NB4 (cell line): ENCODE measurements around the gene AMBRA1.
A peak's percentile ranks its signal among the peaks of the same experiment; 100 is the strongest.

Experiments used
- DNase-seq: peaks from one replicate; pipeline ENCODE4 v3.0.0; 2010; ENCODE audit warnings: low read depth
- H3K4me3 ChIP-seq: one replicate; pipeline ENCODE4 v1.5.1; 2011; ENCODE audit warnings: mild to moderate bottlenecking, low read depth, low read length, moderate library complexity
- CTCF ChIP-seq: IDR thresholded peaks from one replicate; pipeline ENCODE4 v1.5.1; 2012; ENCODE audit warnings: low read depth, low read length
- MAX ChIP-seq: IDR thresholded peaks from 2 replicates; pipeline ENCODE4 v1.6.1; 2011; ENCODE audit warnings: low read depth, low read length
- MYC ChIP-seq: IDR thresholded peaks from 2 replicates; pipeline ENCODE4 v1.6.1; 2011; ENCODE audit warnings: low read depth, low read length
- POLR2A ChIP-seq: IDR thresholded peaks from 2 replicates; pipeline ENCODE4 v1.6.1; 2011; ENCODE audit warnings: mild to moderate bottlenecking; ENCODE audit not compliant: insufficient read length; ENCODE audit errors: extremely low read depth

The AMBRA1 gene

DNA sequence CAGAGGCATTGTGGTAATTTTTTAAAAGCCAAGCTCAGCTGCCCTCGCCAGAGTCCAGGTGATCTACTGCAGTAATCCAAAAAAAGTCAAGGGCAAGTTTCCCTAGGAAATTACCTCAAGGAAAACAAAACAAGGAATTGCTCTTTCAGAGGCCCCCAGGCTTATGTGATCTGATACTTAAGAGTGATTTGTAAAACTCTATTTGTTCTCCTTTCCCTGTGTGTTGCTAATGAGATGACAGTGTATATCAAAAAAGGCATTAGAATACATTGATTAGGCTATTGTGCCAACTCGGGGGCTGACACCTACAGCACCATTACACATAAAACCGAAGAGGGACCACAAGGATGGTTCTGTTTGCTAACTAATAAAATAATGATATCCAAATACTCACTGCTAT is 157.7 kb downstream of the AMBRA1 start:
- no peak for DNase-seq
- no peak overlapping the region for H3K4me3 ChIP-seq

DNA sequence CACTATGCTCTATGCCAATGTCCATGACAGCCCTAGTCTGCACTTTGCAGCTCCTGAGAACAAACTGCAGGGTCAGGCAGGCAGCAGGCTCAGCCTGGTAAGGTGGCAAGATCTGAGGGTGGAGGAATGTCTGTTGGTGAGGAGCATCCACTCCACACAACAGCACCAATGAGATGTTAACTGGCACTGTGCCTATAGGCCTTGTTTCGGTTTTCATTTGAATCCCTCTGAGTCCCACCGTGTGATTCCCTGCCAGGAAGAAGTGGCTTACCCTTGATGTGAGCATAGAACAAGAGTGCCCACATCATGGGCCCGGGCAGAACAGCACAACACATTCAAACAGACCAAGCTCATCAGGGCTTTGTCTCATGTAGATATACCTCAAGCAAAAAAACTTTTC is 158.1 kb downstream of the AMBRA1 start:
- TF ChIP-seq MAX (no peak), CTCF (no peak), MYC (no peak)
- DNase-seq: no peak
- no peak overlapping the region for H3K4me3 ChIP-seq

More for the DNA sequence above, 157.7 kb downstream of the AMBRA1 start:
- TF ChIP-seq MAX: no peak

DNA sequence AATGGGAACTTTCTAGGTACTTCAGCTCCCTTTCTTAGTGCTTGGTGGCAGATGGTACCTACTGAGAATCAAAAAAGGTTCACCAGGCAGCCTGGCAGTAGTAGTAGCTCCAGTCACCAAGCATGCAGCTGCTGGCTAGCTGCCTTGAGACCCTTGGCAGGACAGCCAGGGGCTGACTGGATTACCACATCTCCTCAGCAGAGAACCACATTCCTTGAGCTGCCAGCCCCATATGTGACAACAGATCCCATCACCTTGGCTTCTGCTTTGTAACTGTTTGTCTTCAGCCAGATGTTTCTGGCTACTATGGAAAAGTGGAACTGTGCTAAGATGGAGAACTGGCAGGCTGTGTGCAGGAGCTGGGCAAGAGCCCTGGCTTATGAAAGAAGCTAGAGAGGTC is 162.6 kb downstream of the AMBRA1 start:
- DNase-seq: no peak
- H3K4me3 ChIP-seq: no peak overlapping the region
- TF ChIP-seq MYC: no peak
- no peak for TF ChIP-seq POLR2A
- TF ChIP-seq MAX: no peak
- no peak for TF ChIP-seq CTCF

DNA sequence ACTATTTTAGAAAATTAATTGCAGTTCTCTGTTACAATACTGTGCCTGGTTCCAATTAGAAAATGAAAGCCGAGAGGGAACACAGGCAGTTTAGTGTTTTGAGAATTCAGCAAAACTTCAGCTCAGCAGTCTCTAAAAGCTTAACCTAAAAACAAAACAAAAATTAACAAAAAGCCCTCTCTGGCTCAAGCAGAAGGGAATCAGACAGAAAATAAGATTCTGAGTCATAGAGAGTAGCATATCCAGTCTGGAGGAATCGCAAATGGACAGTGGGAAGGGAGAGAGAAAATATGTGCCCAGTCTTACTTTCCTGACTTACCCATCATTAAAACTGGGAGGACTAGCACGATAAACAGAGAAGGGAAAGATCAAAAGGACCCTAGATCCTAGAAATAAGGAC is 164.1 kb downstream of the AMBRA1 start:
- DNase-seq: no peak
- H3K4me3 ChIP-seq: no peak overlapping the region
- TF ChIP-seq POLR2A (no peak), MAX (no peak), MYC (no peak), CTCF (no peak)

DNA sequence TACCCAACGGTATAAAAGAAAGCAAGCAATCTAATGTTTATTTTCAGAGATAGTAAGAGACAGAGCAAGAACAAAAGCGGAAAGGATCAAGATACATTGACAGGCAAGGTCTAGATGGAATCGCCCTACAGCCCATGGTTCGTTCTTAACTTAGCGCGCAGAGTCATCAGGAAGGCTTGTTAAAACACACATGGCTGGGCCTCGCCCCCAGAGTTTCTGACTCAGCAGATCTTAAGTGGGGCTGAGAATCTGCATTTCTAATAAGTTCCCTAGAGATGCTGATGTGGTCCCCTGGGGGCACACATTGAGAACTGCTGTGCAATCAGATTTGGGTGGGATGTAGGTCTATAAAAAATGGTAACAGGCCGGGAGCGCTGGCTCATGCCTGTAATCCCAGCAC is 166.5 kb downstream of the AMBRA1 start:
- TF ChIP-seq MAX (no peak), CTCF (no peak), POLR2A (no peak), MYC (no peak)
- peak; percentile 41 for DNase-seq
- no peak overlapping the region for H3K4me3 ChIP-seq

DNA sequence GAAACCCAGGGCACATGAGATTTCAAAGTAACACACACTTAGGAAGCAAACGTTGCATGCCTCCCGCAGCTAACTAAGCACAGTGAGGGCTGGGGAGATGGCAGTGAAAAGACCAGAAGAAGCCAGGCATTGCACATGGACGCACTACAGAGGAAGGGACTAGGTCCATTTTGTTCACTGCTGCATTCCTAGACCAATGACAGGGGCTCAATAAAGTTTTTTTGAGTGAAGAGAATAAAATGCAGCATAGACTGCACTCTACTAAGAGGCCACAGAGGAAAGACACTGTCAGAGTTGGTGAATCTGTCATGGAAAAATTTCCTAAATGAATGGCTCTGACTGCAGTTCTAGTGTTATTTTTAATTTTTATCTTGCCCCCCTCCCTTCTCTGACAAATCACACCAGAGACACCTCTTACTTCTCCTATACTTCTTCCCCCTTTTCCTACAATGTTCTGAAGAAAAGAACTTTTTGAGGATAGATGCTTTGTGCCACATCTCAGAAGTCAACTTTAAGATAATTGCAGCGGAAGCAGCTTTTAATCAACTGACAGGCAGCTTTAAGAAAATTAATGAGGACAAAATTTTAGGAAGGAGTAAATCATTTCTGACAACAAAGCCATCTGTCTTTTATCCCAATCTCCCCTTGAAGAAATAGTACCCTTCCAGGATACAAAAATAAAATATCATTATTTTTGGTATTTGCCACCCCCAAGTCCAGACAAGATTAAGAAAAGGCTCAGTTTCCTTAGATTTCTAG is 167.4 kb downstream of the AMBRA1 start:
- H3K4me3 ChIP-seq: no peak overlapping the region
- TF ChIP-seq MYC (no peak), POLR2A (no peak), CTCF (no peak), MAX (no peak)
- DNase-seq: no peak
